Measurements from ENCODE around the gene CACNA1C. TPM values are rescaled to one million over a fixed set of nuclear protein-coding genes. Genes with fewer than 3 reads are reported as not detected.

CACNA1C gene
- total RNA-seq, 1 experiment from 2014 or later = 1.1 TPM

- Histone ChIP-seq H3K79me1 (ENCODE audit: insufficient read depth, low read depth, low read length, poor library complexity, severe bottlenecking) (no peaks in the 10 kb centered on the region), H3K23me2 (ENCODE audit: insufficient read length, low read depth, low read length, poor library complexity, severe bottlenecking) (no peaks in the 10 kb centered on the region), H3K4me1 (ENCODE audit: insufficient read depth, low read length) (peaks cover 6% of the 10 kb centered on the region; the same call in 1 of the 2 replicates), H4K5ac (ENCODE audit: insufficient read length, low read depth, low read length) (no peak overlapping the region), H2AFZ (ENCODE audit: low read length) (no peak overlapping the region), H2BK20ac (ENCODE audit: low read depth, low read length, poor library complexity, severe bottlenecking) (no peak overlapping the region), H4K8ac (replicated peaks; ENCODE audit: insufficient read length, low read depth, low read length) (no peak overlapping the region), H3K27me3 (ENCODE audit: insufficient read depth, low read length) (no peaks in the 10 kb centered on the region), H2BK12ac (ENCODE audit: insufficient read length, low read depth, low read length) (no peak overlapping the region), H3K23ac (ENCODE audit: insufficient read length, low read depth, low read length) (no peak overlapping the region), H3K9ac (ENCODE audit: extremely low read depth, insufficient read length, low read length) (no peak overlapping the region), H4K20me1 (ENCODE audit: control insufficient read depth, insufficient read depth, insufficient read length) (no peaks in the 10 kb centered on the region), H2BK5ac (ENCODE audit: insufficient read length, low read length) (no peak overlapping the region), H3K4me2 (ENCODE audit: insufficient read depth, insufficient read length, low read length) (no peak overlapping the region), H3K18ac (ENCODE audit: insufficient read length, low read depth, low read length) (no peak overlapping the region), H2BK120ac (ENCODE audit: low read depth, low read length, poor library complexity, severe bottlenecking) (no peak overlapping the region), H2BK15ac (ENCODE audit: low read depth, low read length) (no peak overlapping the region), H3K14ac (ENCODE audit: insufficient read depth, low read length) (no peak overlapping the region), H3T11ph (ENCODE audit: low read length) (no peak overlapping the region), H3K4ac (ENCODE audit: low read depth, low read length) (no peak overlapping the region), H3K56ac (ENCODE audit: insufficient read length, low read depth, low read length) (no peak overlapping the region), H3K79me2 (ENCODE audit: insufficient read depth, low read length) (no peaks in the 10 kb centered on the region), H3K9me3 (ENCODE audit: control insufficient read depth, low read depth, low read length) (no peaks in the 10 kb centered on the region), H2AK5ac (ENCODE audit: insufficient read length, low read length) (no peak overlapping the region), H3K27ac (ENCODE audit: insufficient read length, low read depth, low read length) (no peak overlapping the region), H4K91ac (ENCODE audit: insufficient read length, low read depth, low read length) (no peak overlapping the region)
- no peak for DNase-seq
- no CpG with 5 or more reads among the region's 2 CpGs for WGBS (ENCODE audit: extremely low coverage, insufficient read length, low lambda C conversion rate)
- TF ChIP-seq, protein P1, sequence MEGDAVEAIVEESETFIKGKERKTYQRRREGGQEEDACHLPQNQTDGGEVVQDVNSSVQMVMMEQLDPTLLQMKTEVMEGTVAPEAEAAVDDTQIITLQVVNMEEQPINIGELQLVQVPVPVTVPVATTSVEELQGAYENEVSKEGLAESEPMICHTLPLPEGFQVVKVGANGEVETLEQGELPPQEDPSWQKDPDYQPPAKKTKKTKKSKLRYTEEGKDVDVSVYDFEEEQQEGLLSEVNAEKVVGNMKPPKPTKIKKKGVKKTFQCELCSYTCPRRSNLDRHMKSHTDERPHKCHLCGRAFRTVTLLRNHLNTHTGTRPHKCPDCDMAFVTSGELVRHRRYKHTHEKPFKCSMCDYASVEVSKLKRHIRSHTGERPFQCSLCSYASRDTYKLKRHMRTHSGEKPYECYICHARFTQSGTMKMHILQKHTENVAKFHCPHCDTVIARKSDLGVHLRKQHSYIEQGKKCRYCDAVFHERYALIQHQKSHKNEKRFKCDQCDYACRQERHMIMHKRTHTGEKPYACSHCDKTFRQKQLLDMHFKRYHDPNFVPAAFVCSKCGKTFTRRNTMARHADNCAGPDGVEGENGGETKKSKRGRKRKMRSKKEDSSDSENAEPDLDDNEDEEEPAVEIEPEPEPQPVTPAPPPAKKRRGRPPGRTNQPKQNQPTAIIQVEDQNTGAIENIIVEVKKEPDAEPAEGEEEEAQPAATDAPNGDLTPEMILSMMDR (conservative IDR thresholded peaks at IDR 0.05) = no peak
- Mint-ChIP-seq H3K4me1 (peaks cover 20 to 24% of the 10 kb centered on the region in 2 experiments), H3K9me3 (peaks cover 0 to 3% of the 10 kb centered on the region in 2 experiments; a peak in 3 of 5 replicates), H3K4me3 (no peak overlapping the region), H3K27ac (no peak overlapping the region), H3K27me3 (ENCODE audit: low read depth) (peaks cover 18% of the 10 kb centered on the region), H3K36me3 (ENCODE audit: insufficient read depth in 1 of 3, low read depth in 3 of 3) (no peaks in the 10 kb centered on the region; a peak in 1 of 7 replicates)
These were observed 692.9 kb downstream of the CACNA1C start for GRCh38 chr12:2745655-2746054.

Other genes with a start within 250 kb of the CACNA1C start
- gene LRTM2, start 232.4 kb upstream of the CACNA1C start, total RNA-seq (2021) = not detected in 2 replicates
- gene CACNA2D4, start 134.3 kb upstream of the CACNA1C start, total RNA-seq (2021) = 0.61 and 0.79 TPM in 2 replicates
- gene DCP1B, start 48.5 kb upstream of the CACNA1C start, total RNA-seq (2021) = 11.2 and 13.2 TPM in 2 replicates

Measured in H9 (cell line).